Ishikawa (cell line): Measurements from ENCODE around the gene C16orf87.

Experiments used
- TEAD4 ChIP-seq: IDR thresholded peaks from 2 replicates; pipeline ENCODE4 v1.6.1; 2012
- ZBTB7A ChIP-seq: IDR thresholded peaks from 2 replicates; pipeline ENCODE4 v1.6.1; 2012; ENCODE audit warnings: low read depth

DNA sequence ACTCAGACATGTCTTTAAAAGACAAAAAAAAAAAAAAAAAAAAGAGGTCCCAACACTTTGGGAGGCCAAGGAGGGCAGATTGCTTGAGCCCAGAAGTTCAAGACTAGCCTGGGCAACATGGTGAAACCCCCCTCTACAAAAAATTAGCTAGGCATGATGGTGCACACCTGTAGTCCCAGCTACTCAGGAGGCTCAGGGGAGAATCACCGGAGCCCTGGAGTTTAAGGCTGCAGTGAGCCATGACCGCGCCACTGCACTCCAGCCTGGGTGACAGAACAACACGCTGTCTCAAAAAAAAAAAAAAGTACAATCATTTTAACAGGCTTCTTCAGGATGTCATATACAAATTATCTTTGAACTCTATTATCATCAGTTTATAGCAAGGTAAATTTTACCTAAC lies 22.0 kb downstream of the C16orf87 start:
- TF ChIP-seq ZBTB7A (no peak), TEAD4 (no peak)
